Right lobe of liver (tissue), 4 donors: ENCODE data around the gene OPCML.

Experiments
- CTCF ChIP-seq, 4 donors: fragments of 200-600 bp in 3 of 4; fragments of 450-650 bp in 1 of 4; IDR thresholded peaks; one replicate each; pipeline versions ENCODE4 v1.5.1 to v1.8.0; 2016 to 2022; ENCODE audit warnings: antibody characterized with exemption in 4 of 4, mild to moderate bottlenecking in 2 of 4
- POLR2A ChIP-seq: fragments of 450-650 bp; IDR thresholded peaks from one replicate; pipeline ENCODE4 v1.6.1; 2017; ENCODE audit warnings: antibody characterized with exemption, mild to moderate bottlenecking
- donor health status: DM: no; HTN: no; CAD: no.
- donor health status: DM: no; HTN: no; CAD: no.
- donor health status: DM: no; HTN: yes; CAD: no.

GRCh38 chr11:132980670-132981069 lies 551.6 kb downstream of the OPCML start:
- TF ChIP-seq CTCF (IDR thresholded peaks at IDR 0.05) = no peak
- no peak for TF ChIP-seq POLR2A
